HepG2 (cell line): ENCODE results near the gene RHOT1. TPM values are rescaled to one million over a fixed set of nuclear protein-coding genes. Genes with fewer than 3 reads are reported as not detected.
A peak's percentile ranks its signal among the peaks of the same experiment; 100 is the strongest.
"Not testable (repeated sequence)": the region's sequence is repeated elsewhere in the genome, so short reads cannot be mapped to it uniquely, and the experiment has no call there.

Source experiments
- ATAC-seq: fragments of 200-7000 bp; cut with Tn5 transposase; 3 replicates; pipeline ENCODE4 v1.9.1; 2020; ENCODE audit warnings: mild to moderate bottlenecking, moderate library complexity
- BruUV-seq: library from RNA; stranded (reverse); fragments of 400-500 nt; replicated peaks from 2 replicates; lab custom pipeline; 2021; lab: Mats Ljungman, UMichigan
- CTCF ChIA-PET: fragments of 300-600 bp; formaldehyde crosslinking; extraction: SDS; loops from one replicate; lab custom pipeline; 2021; ENCODE audit warnings: low total read pairs, inconsistent platforms, low intra/inter-chr PET ratio; lab: Yijun Ruan, JAX
- POLR2A ChIA-PET: fragments of 350-600 bp; sonication (Branson Sonifier 250); formaldehyde crosslinking; loops from one replicate; lab custom pipeline; 2020; ENCODE audit warnings: antibody characterized with exemption, inconsistent platforms; lab: Yijun Ruan, JAX
- DNase-seq: peaks from one replicate; pipeline ENCODE4 v3.0.0-alpha.2; 2015; ENCODE audit warnings: low spot score
- FAIRE-seq: peaks from 3 replicates; lab custom pipeline; 2011; peaks lifted over from hg19 to GRCh38; lab: Jason Lieb, UNC
- H2AFZ ChIP-seq: one replicate; pipeline ENCODE4 v1.6.1; 2011; ENCODE audit warnings: low read length, inconsistent platforms
- H3K27ac ChIP-seq: fragments of 300-600 bp; 3 replicates; pipeline ENCODE4 v1.8.0; 2011; ENCODE audit warnings: mixed run types, mild to moderate bottlenecking, mixed read lengths, low read length, inconsistent platforms; ENCODE audit not compliant: insufficient read depth; ENCODE audit errors: extremely low read length
- H3K27me3 ChIP-seq, 2 experiments: fragments of 200-600 bp in 1 of 2; 2 replicates in 1 of 2; 3 replicates in 1 of 2; pipeline versions ENCODE4 v1.6.0 to v1.8.0; 2011; ENCODE audit warnings: low read length in 2 of 2, mild to moderate bottlenecking in 2 of 2, moderate library complexity in 2 of 2, inconsistent platforms in 1 of 2; ENCODE audit not compliant: insufficient read depth in 2 of 2, control insufficient read depth in 1 of 2
- H3K36me3 ChIP-seq, 2 experiments: fragments of 200-600 bp in 1 of 2; replicated peaks in 1 of 2; 2 replicates in 1 of 2; 3 replicates in 1 of 2; pipeline versions ENCODE4 v1.5.1 to v1.8.0; 2011; ENCODE audit warnings: low read length in 2 of 2, inconsistent platforms in 1 of 2; ENCODE audit not compliant: insufficient read depth in 2 of 2, control insufficient read depth in 1 of 2
- H3K4me1 ChIP-seq: 2 replicates; pipeline ENCODE4 v1.5.1; 2012; ENCODE audit warnings: low read length, inconsistent platforms; ENCODE audit not compliant: insufficient read depth
- H3K4me2 ChIP-seq: 2 replicates; pipeline ENCODE4 v1.6.0; 2011; ENCODE audit warnings: low read depth, low read length, inconsistent platforms
- H3K4me3 ChIP-seq, 3 experiments: fragments of 200-600 bp in 1 of 3; sonication (generic), shearing (Covaris generic) in 1 of 3; replicated peaks in 1 of 3; 2 replicates each; pipeline ENCODE4 v1.5.1; 2011 to 2016; ENCODE audit warnings: low read length in 3 of 3, inconsistent platforms in 2 of 3, low read depth in 2 of 3, mild to moderate bottlenecking in 2 of 3, control low read depth in 1 of 3, mixed read lengths in 1 of 3; ENCODE audit not compliant: insufficient read depth in 1 of 3
- H3K79me2 ChIP-seq: one replicate; pipeline ENCODE4 v1.6.1; 2011; ENCODE audit warnings: low read length, inconsistent platforms; ENCODE audit not compliant: insufficient read depth
- H3K9ac ChIP-seq: 2 replicates; pipeline ENCODE4 v1.6.0; 2011; ENCODE audit warnings: mild to moderate bottlenecking, low read depth, low read length, inconsistent platforms; ENCODE audit not compliant: insufficient read depth
- H3K9me3 ChIP-seq: 2 replicates; pipeline ENCODE4 v1.5.1; 2012; ENCODE audit warnings: mild to moderate bottlenecking, low read length
- H4K20me1 ChIP-seq: 2 replicates; pipeline ENCODE4 v1.6.0; 2011; ENCODE audit warnings: inconsistent platforms, mild to moderate bottlenecking, low read length, moderate library complexity; ENCODE audit not compliant: insufficient read depth
- ELF1 ChIP-seq: sonication (generic); formaldehyde crosslinking; IDR thresholded peaks from 2 replicates; pipeline ENCODE4 v1.4.0; 2020; ENCODE audit warnings: missing genetic modification reagents
- ZNF124 ChIP-seq: sonication (generic); formaldehyde crosslinking; IDR thresholded peaks from 2 replicates; pipeline ENCODE4 v1.4.0; 2020; ENCODE audit warnings: missing genetic modification reagents
- ZNF660 ChIP-seq: sonication (generic); formaldehyde crosslinking; IDR thresholded peaks from 2 replicates; pipeline ENCODE4 v1.5.1; 2020; ENCODE audit warnings: mild to moderate bottlenecking, low read depth, missing genetic modification reagents, borderline replicate concordance
- ZNF775 ChIP-seq: sonication (generic); formaldehyde crosslinking; IDR thresholded peaks from 2 replicates; pipeline ENCODE4 v1.4.0; 2020; ENCODE audit warnings: missing genetic modification reagents, mild to moderate bottlenecking, moderate library complexity, borderline replicate concordance
- ZNF839 ChIP-seq: sonication (generic); formaldehyde crosslinking; IDR thresholded peaks from 2 replicates; pipeline ENCODE4 v1.4.0; 2020; ENCODE audit warnings: missing genetic modification reagents, mild to moderate bottlenecking, borderline replicate concordance
- WGBS: methylation state at CpG from one replicate; pipeline ENCODE4 v1.1.6; 2017; ENCODE audit warnings: low lambda C conversion rate; 5-methylcytosine and 5-hydroxymethylcytosine counted together
- in situ Hi-C: cut with HindIII; loops from 2 replicates; pipeline ENCODE4 v1.10.0; 2017; ENCODE audit warnings: low pct_unique_long_range_greater_than_20kb; ENCODE audit not compliant: extremely low pct_ligation_motif_present
- intact Hi-C: fragments of 100-400 bp; cut with micrococcal nuclease; formaldehyde crosslinking; loops from one replicate; pipeline ENCODE4 v1.10.0; 2022; ENCODE audit not compliant: unreplicated experiment
- polyA plus RNA-seq, 8 experiments: library from polyadenylated mRNA; depleted of rRNA in 3 of 8; stranded (reverse) in 7 of 8; unstranded in 1 of 8; fragments of >200 nt; fragmentation: Illumina TruSeq in 4 of 8; extraction: Trizol in 4 of 8; gene quantifications; 2 replicates each; pipeline versions ENCODE4 v1.2.1 to v1.2.3, GENCODE V29; 2011 to 2016; ENCODE audit warnings: low read depth in 4 of 8, missing spikeins in 1 of 8, mixed read lengths in 1 of 8; ENCODE audit not compliant: insufficient read depth in 1 of 8
- total RNA-seq, 5 experiments: library from RNA; depleted of rRNA; stranded (reverse); fragments of >200 nt; fragmentation: Illumina TruSeq; extraction: Trizol; gene quantifications; 2 replicates each; pipeline ENCODE4 v1.2.3, GENCODE V29; 2016; ENCODE audit warnings: low read depth in 1 of 5
- TF ChIP-seq, protein P1 (sequence below): sonication (generic); formaldehyde crosslinking; IDR thresholded peaks from 2 replicates; pipeline ENCODE4 v1.4.0; 2020; ENCODE audit warnings: missing genetic modification reagents
- TF ChIP-seq, protein P2 (sequence below): sonication (generic); formaldehyde crosslinking; IDR thresholded peaks from 2 replicates; pipeline ENCODE4 v1.5.0; 2020; ENCODE audit warnings: mild to moderate bottlenecking, missing genetic modification reagents, borderline replicate concordance
- TF ChIP-seq, protein P3 (sequence below): sonication (generic); formaldehyde crosslinking; IDR thresholded peaks from 2 replicates; pipeline ENCODE4 v1.8.1; 2023; ENCODE audit warnings: missing genetic modification reagents, mild to moderate bottlenecking, borderline replicate concordance

Gene RHOT1
- total and polyA plus RNA-seq, 2 of the 13 experiments (the other 11 are each of a cell fraction or from before 2014, with no cell fraction given) = 25.6 to 41.5 TPM

DNA sequence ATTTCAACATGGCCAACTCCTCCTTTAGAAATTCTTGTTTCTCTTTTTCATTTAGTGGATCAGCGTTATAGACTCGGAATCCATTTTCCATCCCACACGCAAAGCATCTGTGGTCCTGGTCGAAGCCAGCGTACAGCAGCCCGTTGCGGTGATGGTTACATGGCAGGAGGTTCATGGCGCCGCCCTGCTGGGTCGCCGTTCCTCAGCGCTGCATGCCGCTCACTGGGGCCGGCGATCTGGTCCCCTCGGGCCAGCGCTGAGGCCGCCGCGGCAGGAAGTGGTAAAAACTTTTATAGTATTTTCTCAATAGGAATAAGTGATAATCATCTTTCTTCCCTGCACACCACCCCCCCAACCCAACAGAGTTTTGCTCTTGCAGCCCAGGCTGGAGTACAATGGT, 29.9 kb upstream of the RHOT1 start:
- Histone ChIP-seq H4K20me1 (no peaks in the 10 kb centered on the region), H3K4me2 (no peak overlapping the region), H3K4me1 (peaks cover 13% of the 10 kb centered on the region), H3K27me3 (peaks cover 2 to 12% of the 10 kb centered on the region in 2 experiments; a peak in 2 of 5 replicates), H3K36me3 (no peaks in the 10 kb centered on the region), H3K79me2 (no peaks in the 10 kb centered on the region), H2AFZ (no peak overlapping the region), H3K9ac (no peak overlapping the region), H3K27ac (no peak overlapping the region), H3K9me3 (no peaks in the 10 kb centered on the region)
- 94% methylated on average over 20 of the region's 20 CpGs for WGBS
- in situ Hi-C loops = no loop called here
- no peak for ATAC-seq
- no peak for FAIRE-seq
- POLR2A ChIA-PET = no interaction called here
- TF ChIP-seq ZNF839 (CRISPR knock-in tag) (no peak), ZNF124 (CRISPR knock-in tag) (no peak), ELF1 (CRISPR knock-in tag) (no peak)
- TF ChIP-seq, protein P1, sequence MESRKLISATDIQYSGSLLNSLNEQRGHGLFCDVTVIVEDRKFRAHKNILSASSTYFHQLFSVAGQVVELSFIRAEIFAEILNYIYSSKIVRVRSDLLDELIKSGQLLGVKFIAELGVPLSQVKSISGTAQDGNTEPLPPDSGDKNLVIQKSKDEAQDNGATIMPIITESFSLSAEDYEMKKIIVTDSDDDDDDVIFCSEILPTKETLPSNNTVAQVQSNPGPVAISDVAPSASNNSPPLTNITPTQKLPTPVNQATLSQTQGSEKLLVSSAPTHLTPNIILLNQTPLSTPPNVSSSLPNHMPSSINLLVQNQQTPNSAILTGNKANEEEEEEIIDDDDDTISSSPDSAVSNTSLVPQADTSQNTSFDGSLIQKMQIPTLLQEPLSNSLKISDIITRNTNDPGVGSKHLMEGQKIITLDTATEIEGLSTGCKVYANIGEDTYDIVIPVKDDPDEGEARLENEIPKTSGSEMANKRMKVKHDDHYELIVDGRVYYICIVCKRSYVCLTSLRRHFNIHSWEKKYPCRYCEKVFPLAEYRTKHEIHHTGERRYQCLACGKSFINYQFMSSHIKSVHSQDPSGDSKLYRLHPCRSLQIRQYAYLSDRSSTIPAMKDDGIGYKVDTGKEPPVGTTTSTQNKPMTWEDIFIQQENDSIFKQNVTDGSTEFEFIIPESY (CRISPR knock-in tag) = peak; percentile 64; the same call in 1 of the 2 replicates
- TF ChIP-seq, all 625 proteins: peak for 1
- DNase-seq = no peak
- H3K4me3 ChIP-seq = no peak overlapping the region
- CTCF ChIA-PET = no interaction called here
- BruUV-seq = no TSS peak
- intact Hi-C loops = no loop called here

DNA sequence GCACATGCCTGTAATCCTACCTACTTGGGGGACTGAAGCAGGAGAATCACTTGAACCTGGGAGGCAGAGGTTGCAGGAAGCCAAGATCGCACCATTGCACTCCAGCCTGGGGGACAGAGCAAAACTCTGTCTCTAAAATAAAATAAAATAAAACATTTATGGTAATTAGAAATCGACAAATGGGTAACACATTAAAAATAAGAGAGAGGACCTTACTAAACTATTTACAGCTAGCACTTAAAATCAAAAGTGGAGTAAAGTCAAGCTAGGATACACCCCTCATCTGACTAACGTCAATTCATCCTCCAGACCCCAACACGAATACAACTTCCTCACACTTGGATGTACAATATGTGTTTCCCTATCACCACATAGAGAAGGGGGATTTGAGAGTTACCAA, 27.8 kb upstream of the RHOT1 start:
- H3K4me3 ChIP-seq = no peak overlapping the region
- CTCF ChIA-PET = no interaction called here
- H3K36me3 ChIP-seq = no peaks in the 10 kb centered on the region
- no peak overlapping the region for H2AFZ ChIP-seq
- H4K20me1 ChIP-seq = no peaks in the 10 kb centered on the region
- no peaks in the 10 kb centered on the region for H3K9me3 ChIP-seq
- H3K27me3 ChIP-seq = peaks cover 2 to 12% of the 10 kb centered on the region in 2 experiments; a peak in 2 of 5 replicates
- POLR2A ChIA-PET = no interaction called here
- intact Hi-C loops (no loop called here), in situ Hi-C loops (no loop called here)
- H3K27ac ChIP-seq = no peak overlapping the region
- DNase-seq (no peak), ATAC-seq (no peak), FAIRE-seq (no peak)
- TF ChIP-seq, protein P2, sequence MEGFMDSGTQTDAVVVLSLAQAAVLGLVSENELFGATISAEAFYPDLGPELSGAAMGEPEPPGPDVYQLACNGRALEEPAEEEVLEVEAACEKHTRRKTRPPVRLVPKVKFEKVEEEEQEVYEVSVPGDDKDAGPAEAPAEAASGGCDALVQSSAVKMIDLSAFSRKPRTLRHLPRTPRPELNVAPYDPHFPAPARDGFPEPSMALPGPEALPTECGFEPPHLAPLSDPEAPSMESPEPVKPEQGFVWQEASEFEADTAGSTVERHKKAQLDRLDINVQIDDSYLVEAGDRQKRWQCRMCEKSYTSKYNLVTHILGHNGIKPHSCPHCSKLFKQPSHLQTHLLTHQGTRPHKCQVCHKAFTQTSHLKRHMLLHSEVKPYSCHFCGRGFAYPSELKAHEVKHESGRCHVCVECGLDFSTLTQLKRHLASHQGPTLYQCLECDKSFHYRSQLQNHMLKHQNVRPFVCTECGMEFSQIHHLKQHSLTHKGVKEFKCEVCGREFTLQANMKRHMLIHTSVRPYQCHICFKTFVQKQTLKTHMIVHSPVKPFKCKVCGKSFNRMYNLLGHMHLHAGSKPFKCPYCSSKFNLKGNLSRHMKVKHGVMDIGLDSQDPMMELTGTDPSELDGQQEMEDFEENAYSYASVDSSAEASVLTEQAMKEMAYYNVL (CRISPR knock-in tag) = no peak
- TF ChIP-seq ZNF660 (CRISPR knock-in tag) = no peak
- TF ChIP-seq ZNF775 = no peak
- TF ChIP-seq, protein P3, sequence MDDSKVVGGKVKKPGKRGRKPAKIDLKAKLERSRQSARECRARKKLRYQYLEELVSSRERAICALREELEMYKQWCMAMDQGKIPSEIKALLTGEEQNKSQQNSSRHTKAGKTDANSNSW = no peak
- H3K9ac ChIP-seq = no peak overlapping the region
- peaks cover 13% of the 10 kb centered on the region for H3K4me1 ChIP-seq
- no TSS peak for BruUV-seq
- no peak overlapping the region for H3K4me2 ChIP-seq
- WGBS = 30% methylated on average over 4 of the region's 4 CpGs
- no peaks in the 10 kb centered on the region for H3K79me2 ChIP-seq

DNA sequence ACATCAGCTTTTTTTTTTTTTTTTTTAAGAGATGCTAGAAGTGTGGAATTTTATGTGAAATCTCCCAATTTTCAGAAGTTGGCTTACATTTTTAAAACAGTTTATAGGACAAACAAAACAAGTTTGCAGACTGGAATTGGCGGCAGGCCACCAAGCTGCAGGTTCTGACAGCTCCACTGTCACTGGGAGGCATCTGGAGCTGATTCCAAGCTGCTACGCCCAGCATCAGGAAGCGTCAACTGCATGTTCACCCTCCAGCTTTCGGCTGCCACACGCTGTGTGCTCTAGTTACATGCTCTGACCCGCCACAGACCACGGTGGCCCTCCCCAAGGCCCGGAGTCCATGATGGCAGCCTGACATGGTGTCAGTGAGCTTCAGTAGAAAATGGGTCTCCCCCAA, 26.8 kb upstream of the RHOT1 start:
- H3K9me3 ChIP-seq, H2AFZ ChIP-seq, H3K4me3 ChIP-seq, intact Hi-C loops, H4K20me1 ChIP-seq, POLR2A ChIA-PET, H3K36me3 ChIP-seq, ATAC-seq, H3K79me2 ChIP-seq, FAIRE-seq, BruUV-seq, CTCF ChIA-PET, in situ Hi-C loops, H3K9ac ChIP-seq, H3K4me2 ChIP-seq, H3K27ac ChIP-seq, DNase-seq: not testable (repeated sequence)
- H3K27me3 ChIP-seq = peaks cover 2 to 12% of the 10 kb centered on the region in 2 experiments; a peak in 2 of 5 replicates
- H3K4me1 ChIP-seq = peaks cover 13% of the 10 kb centered on the region
- 94% methylated on average over 6 of the region's 8 CpGs for WGBS
